ENCODE results near the gene GRIP1. TPM values are rescaled to one million over a fixed set of nuclear protein-coding genes. Genes with fewer than 3 reads are reported as not detected.

Gene GRIP1
- total and polyA plus RNA-seq, 2 donors (not counting 3 experiments of a cell fraction or from before 2014, with no cell fraction given): 0.04 to 0.69 TPM

GRCh38 chr12:66584673-66585072 lies 94.2 kb downstream of the GRIP1 start:
- dilution Hi-C loops (cut with MboI; ENCODE audit: extremely low pct_ligation_motif_present, low sequenced_read_pairs) (no loop called here), intact Hi-C loops (cut with micrococcal nuclease) (no loop called here)
- no peaks in the 10 kb centered on the region for H3K27me3 ChIP-seq (ENCODE audit: control insufficient read depth in 2 of 2, insufficient read depth in 2 of 2, low read length in 2 of 2)
- no peak overlapping the region for H3K4me3 ChIP-seq (replicated peaks in 1 of 3; ENCODE audit: insufficient read depth in 1 of 3, low read depth in 1 of 3, low read length in 3 of 3)
- DNase-seq (ENCODE audit: low read depth, low spot score): no peak
- no peak for TF ChIP-seq MAX (IDR thresholded peaks at IDR 0.05; ENCODE audit: insufficient read depth, insufficient read length)
- no peak for TF ChIP-seq POLR2AphosphoS5 (IDR thresholded peaks at IDR 0.05; ENCODE audit: insufficient read depth, low read depth, low read length)
- TF ChIP-seq FOS (IDR thresholded peaks at IDR 0.05; ENCODE audit: borderline replicate concordance, insufficient read depth, low read length): peak; percentile 12
- POLR2A ChIA-PET: no interaction called here
- H2AFZ ChIP-seq (ENCODE audit: low read depth, low read length): no peak overlapping the region
- H3K9me1 ChIP-seq (replicated peaks; ENCODE audit: control insufficient read depth, extremely low read depth, insufficient read depth, low read length): no peaks in the 10 kb centered on the region
- BruUV-seq (replicated peaks): no TSS peak
- H4K20me1 ChIP-seq (replicated peaks; ENCODE audit: control insufficient read depth, extremely low read depth, insufficient read depth, low read length): no peaks in the 10 kb centered on the region
- no peak overlapping the region for H3K4me2 ChIP-seq (ENCODE audit: insufficient read depth, low read length)
- H3K79me2 ChIP-seq (ENCODE audit: control insufficient read depth, insufficient read depth, low read length): no peaks in the 10 kb centered on the region
- no peak overlapping the region for H3K9ac ChIP-seq (replicated peaks; ENCODE audit: extremely low read depth, insufficient read depth, low read length)
- FAIRE-seq: no peak
- CTCF ChIA-PET: no interaction called here
- H3K9me3 ChIP-seq (replicated peaks; ENCODE audit: control insufficient read depth, insufficient read depth, low read length): no peaks in the 10 kb centered on the region
- no peak overlapping the region for H3K27ac ChIP-seq (ENCODE audit: insufficient read depth, low read depth, low read length)
- no peaks in the 10 kb centered on the region for H3K4me1 ChIP-seq (ENCODE audit: control insufficient read depth, extremely low read depth, insufficient read depth, low read length)
- no peaks in the 10 kb centered on the region for H3K36me3 ChIP-seq (ENCODE audit: control insufficient read depth in 2 of 2, extremely low read depth in 1 of 2, insufficient read depth in 2 of 2, low read length in 2 of 2)

- ChIA-PET POLR2A (no interaction called here), CTCF (no interaction called here)
- Histone ChIP-seq H3K4me2 (ENCODE audit: insufficient read depth, low read length) (no peak overlapping the region), H3K9me3 (replicated peaks; ENCODE audit: control insufficient read depth, insufficient read depth, low read length) (no peaks in the 10 kb centered on the region), H2AFZ (ENCODE audit: low read depth, low read length) (no peak overlapping the region), H3K27me3 (ENCODE audit: control insufficient read depth in 2 of 2, insufficient read depth in 2 of 2, low read length in 2 of 2) (peaks cover 0 to 5% of the 10 kb centered on the region in 2 experiments), H3K9ac (replicated peaks; ENCODE audit: extremely low read depth, insufficient read depth, low read length) (no peak overlapping the region), H3K79me2 (ENCODE audit: control insufficient read depth, insufficient read depth, low read length) (no peaks in the 10 kb centered on the region), H3K4me3 (replicated peaks in 1 of 3; ENCODE audit: insufficient read depth in 1 of 3, low read depth in 1 of 3, low read length in 3 of 3) (no peak overlapping the region), H3K9me1 (replicated peaks; ENCODE audit: control insufficient read depth, extremely low read depth, insufficient read depth, low read length) (no peaks in the 10 kb centered on the region), H3K36me3 (ENCODE audit: control insufficient read depth in 2 of 2, extremely low read depth in 1 of 2, insufficient read depth in 2 of 2, low read length in 2 of 2) (no peaks in the 10 kb centered on the region), H3K27ac (ENCODE audit: insufficient read depth, low read depth, low read length) (no peak overlapping the region), H4K20me1 (replicated peaks; ENCODE audit: control insufficient read depth, extremely low read depth, insufficient read depth, low read length) (no peaks in the 10 kb centered on the region), H3K4me1 (ENCODE audit: control insufficient read depth, extremely low read depth, insufficient read depth, low read length) (no peaks in the 10 kb centered on the region)
- DNase-seq (ENCODE audit: low read depth, low spot score) (no peak), FAIRE-seq (no peak)
- no TSS peak for BruUV-seq (replicated peaks)
- intact Hi-C loops (cut with micrococcal nuclease) (no loop called here), dilution Hi-C loops (cut with MboI; ENCODE audit: extremely low pct_ligation_motif_present, low sequenced_read_pairs) (no loop called here)
- TF ChIP-seq FOS (IDR thresholded peaks at IDR 0.05; ENCODE audit: borderline replicate concordance, insufficient read depth, low read length): no peak
- TF ChIP-seq EZH2 (IDR thresholded peaks at IDR 0.05; ENCODE audit: borderline replicate concordance, low read depth, low read length, severe bottlenecking): no peak
- no peak for TF ChIP-seq MYC (IDR thresholded peaks at IDR 0.05; ENCODE audit: low read depth, low read length)
- TF ChIP-seq MAX (IDR thresholded peaks at IDR 0.05; ENCODE audit: insufficient read depth, insufficient read length): no peak
- no peak for TF ChIP-seq JUN (IDR thresholded peaks at IDR 0.05; ENCODE audit: borderline replicate concordance, insufficient read depth, insufficient read length, low read depth)
- TF ChIP-seq POLR2A (IDR thresholded peaks at IDR 0.05; ENCODE audit: low read depth, low read length): no peak
Measured at GRCh38 chr12:66573605-66574004, 105.3 kb downstream of the GRIP1 start.

All from endothelial cell of umbilical vein (primary cell).